HEK293 (cell line): ENCODE results near the gene NAPSA.

Source experiments
- GLIS1 ChIP-seq: fragments of 450-650 bp; formaldehyde crosslinking; IDR thresholded peaks from 2 replicates; pipeline ENCODE4 v1.5.1; 2016; ENCODE audit warnings: missing biosample characterization, missing genetic modification characterization
- HIC1 ChIP-seq: fragments of 450-650 bp; formaldehyde crosslinking; IDR thresholded peaks from 2 replicates; pipeline ENCODE4 v1.5.1; 2016; ENCODE audit warnings: missing biosample characterization, missing genetic modification characterization
- KLF1 ChIP-seq: fragments of 450-650 bp; formaldehyde crosslinking; IDR thresholded peaks from 2 replicates; pipeline ENCODE4 v1.5.1; 2016; ENCODE audit warnings: missing biosample characterization, missing genetic modification characterization
- KLF17 ChIP-seq: fragments of 450-650 bp; formaldehyde crosslinking; IDR thresholded peaks from 2 replicates; pipeline ENCODE4 v1.5.1; 2016; ENCODE audit warnings: missing biosample characterization, missing genetic modification characterization
- OSR2 ChIP-seq: fragments of 450-650 bp; formaldehyde crosslinking; IDR thresholded peaks from 2 replicates; pipeline ENCODE4 v1.5.1; 2016; ENCODE audit warnings: missing biosample characterization, missing genetic modification characterization
- REPIN1 ChIP-seq: fragments of 450-650 bp; formaldehyde crosslinking; IDR thresholded peaks from 2 replicates; pipeline ENCODE4 v1.5.1; 2017; ENCODE audit warnings: missing biosample characterization, missing genetic modification characterization, low read depth
- SETDB1 ChIP-seq: IDR thresholded peaks from one replicate; pipeline ENCODE4 v1.6.1; 2017; ENCODE audit warnings: mild to moderate bottlenecking, low read length, moderate library complexity, mixed read lengths; ENCODE audit not compliant: insufficient read length
- SP2 ChIP-seq: fragments of 450-650 bp; formaldehyde crosslinking; IDR thresholded peaks from 2 replicates; pipeline ENCODE4 v1.5.1; 2016; ENCODE audit warnings: missing biosample characterization, missing genetic modification characterization
- YY1 ChIP-seq: fragments of 450-650 bp; formaldehyde crosslinking; IDR thresholded peaks from 2 replicates; pipeline ENCODE4 v1.5.1; 2018; ENCODE audit warnings: missing biosample characterization, missing genetic modification characterization
- ZBTB49 ChIP-seq: fragments of 450-650 bp; formaldehyde crosslinking; IDR thresholded peaks from 2 replicates; pipeline ENCODE4 v1.5.1; 2016; ENCODE audit warnings: missing biosample characterization, missing genetic modification characterization, low read depth
- ZBTB7A ChIP-seq: fragments of 450-650 bp; formaldehyde crosslinking; IDR thresholded peaks from 2 replicates; pipeline ENCODE4 v1.5.1; 2016; ENCODE audit warnings: low read depth, missing biosample characterization, missing genetic modification characterization
- ZEB2 ChIP-seq: fragments of 450-650 bp; formaldehyde crosslinking; IDR thresholded peaks from 2 replicates; pipeline ENCODE4 v1.5.1; 2016; ENCODE audit warnings: missing biosample characterization, missing genetic modification characterization
- ZFP69B ChIP-seq: fragments of 450-650 bp; formaldehyde crosslinking; IDR thresholded peaks from 2 replicates; pipeline ENCODE4 v1.5.1; 2016; ENCODE audit warnings: missing biosample characterization, missing genetic modification characterization
- ZNF184 ChIP-seq: fragments of 450-650 bp; IDR thresholded peaks from 2 replicates; pipeline ENCODE4 v1.5.1; 2018; ENCODE audit warnings: missing biosample characterization, mild to moderate bottlenecking, missing genetic modification characterization
- ZNF223 ChIP-seq: fragments of 450-650 bp; formaldehyde crosslinking; IDR thresholded peaks from 2 replicates; pipeline ENCODE4 v1.5.1; 2016; ENCODE audit warnings: missing biosample characterization, missing genetic modification characterization
- ZNF26 ChIP-seq: fragments of 450-650 bp; formaldehyde crosslinking; IDR thresholded peaks from 2 replicates; pipeline ENCODE4 v1.5.1; 2016; ENCODE audit warnings: missing biosample characterization, missing genetic modification characterization
- ZNF266 ChIP-seq: fragments of 450-650 bp; formaldehyde crosslinking; IDR thresholded peaks from 2 replicates; pipeline ENCODE4 v1.5.1; 2016; ENCODE audit warnings: missing biosample characterization, missing genetic modification characterization, low read depth
- ZNF366 ChIP-seq: fragments of 450-650 bp; formaldehyde crosslinking; conservative IDR thresholded peaks from 2 replicates; pipeline ENCODE4 v1.5.1; 2016; ENCODE audit warnings: missing biosample characterization, missing genetic modification characterization
- ZNF394 ChIP-seq: fragments of 450-650 bp; formaldehyde crosslinking; IDR thresholded peaks from 2 replicates; pipeline ENCODE4 v1.5.1; 2016; ENCODE audit warnings: missing biosample characterization, missing genetic modification characterization, mild to moderate bottlenecking, moderate library complexity, borderline replicate concordance
- ZNF398 ChIP-seq: fragments of 450-650 bp; formaldehyde crosslinking; IDR thresholded peaks from 2 replicates; pipeline ENCODE4 v1.5.1; 2017; ENCODE audit warnings: missing biosample characterization, missing genetic modification characterization
- ZNF530 ChIP-seq: fragments of 450-650 bp; formaldehyde crosslinking; IDR thresholded peaks from 2 replicates; pipeline ENCODE4 v1.5.1; 2016; ENCODE audit warnings: low read depth, missing biosample characterization, missing genetic modification characterization
- ZNF624 ChIP-seq: fragments of 450-650 bp; formaldehyde crosslinking; IDR thresholded peaks from 2 replicates; pipeline ENCODE4 v1.5.1; 2017; ENCODE audit warnings: missing biosample characterization, missing genetic modification characterization
- ZNF704 ChIP-seq: fragments of 450-650 bp; formaldehyde crosslinking; IDR thresholded peaks from 2 replicates; pipeline ENCODE4 v1.5.1; 2016; ENCODE audit warnings: missing biosample characterization, missing genetic modification characterization
- ZNF843 ChIP-seq: fragments of 450-650 bp; formaldehyde crosslinking; IDR thresholded peaks from 2 replicates; pipeline ENCODE4 v1.5.1; 2016; ENCODE audit warnings: missing biosample characterization, missing genetic modification characterization
- ZSCAN30 ChIP-seq: fragments of 450-650 bp; IDR thresholded peaks from 2 replicates; pipeline ENCODE4 v1.5.1; 2018; ENCODE audit warnings: missing biosample characterization, mild to moderate bottlenecking, missing genetic modification characterization, moderate library complexity

Gene NAPSA

GRCh38 chr19:50329146-50329925 lies 36.1 kb downstream of the NAPSA start, which contains the start of gene KCNC3 (continued):
- TF ChIP-seq ZNF26 (tag by site-specific recombination) (no peak), KLF17 (tag by site-specific recombination) (no peak; the same call in 1 of the 2 replicates), ZNF530 (peak; percentile 6; the same call in 1 of the 2 replicates), ZNF843 (tag by site-specific recombination) (no peak), ZBTB49 (tag by site-specific recombination) (no peak), ZNF366 (tag by site-specific recombination) (peak; percentile 77), YY1 (no peak), ZSCAN30 (tag by site-specific recombination) (no peak), GLIS1 (tag by site-specific recombination) (0 out of 2 replicates have a peak, but pooled peaks have one; percentile 26), ZNF624 (tag by site-specific recombination) (no peak), SETDB1 (no peak), ZNF398 (no peak), ZNF184 (no peak), ZNF394 (tag by site-specific recombination) (no peak), SP2 (tag by site-specific recombination) (peak; percentile 90), ZNF266 (tag by site-specific recombination) (no peak), HIC1 (no peak), KLF1 (tag by site-specific recombination) (no peak), ZNF704 (tag by site-specific recombination) (no peak), ZEB2 (no peak; the same call in 1 of the 2 replicates), ZBTB7A (tag by site-specific recombination) (no peak), ZNF223 (no peak), REPIN1 (tag by site-specific recombination) (no peak), ZFP69B (0 out of 2 replicates have a peak, but pooled peaks have one; percentile 11), OSR2 (tag by site-specific recombination) (peak; percentile 75)
